GM18517 (cell line): ENCODE data around the gene CAV3.

ENCODE experiments used
- ATAC-seq: cut with Tn5 transposase; IDR thresholded peaks from one replicate; pipeline ENCODE4 v1.9.1; 2021; ENCODE audit warnings: mild to moderate bottlenecking, moderate library complexity; ENCODE audit not compliant: unreplicated experiment

CAV3 gene

DNA sequence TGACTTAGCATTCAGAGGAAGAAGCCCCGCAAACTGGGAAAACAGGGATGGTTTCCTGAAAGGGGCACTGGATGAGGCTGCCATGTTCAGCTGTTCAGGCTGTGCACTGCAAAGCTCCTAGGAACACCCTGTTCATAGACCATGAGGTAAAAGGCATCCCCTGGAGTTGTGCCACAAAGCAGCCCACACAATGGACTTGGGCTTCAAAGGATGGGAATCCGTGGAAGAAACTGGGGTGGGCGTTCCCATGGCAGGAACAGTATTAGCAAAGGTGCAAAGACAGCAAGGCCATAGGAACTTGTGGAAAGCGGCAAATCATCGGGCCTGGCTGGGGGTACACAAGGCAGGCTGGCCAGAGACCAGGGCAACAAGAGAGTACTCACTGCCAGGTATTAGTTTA lies 26.9 kb downstream of the CAV3 start:
- no peak for ATAC-seq

DNA sequence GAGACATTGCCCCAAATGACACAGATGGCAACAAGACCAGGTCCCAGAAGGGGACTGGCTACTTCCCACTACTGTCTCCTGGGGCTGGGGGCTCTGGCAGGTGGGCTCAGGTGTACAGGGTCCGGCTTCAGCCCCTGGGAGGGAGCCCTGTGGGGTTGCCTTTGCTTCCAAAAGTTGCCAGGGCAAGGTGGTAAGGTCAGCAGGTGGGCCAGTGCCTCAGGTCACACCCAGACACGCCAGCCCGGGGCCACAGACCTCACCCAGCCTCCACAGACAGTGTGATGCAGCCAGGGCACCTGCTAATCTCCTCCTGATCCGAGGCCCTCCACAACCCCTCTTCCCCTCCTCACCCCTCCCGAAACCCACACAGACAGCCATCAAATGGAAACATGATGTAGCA lies 28.3 kb downstream of the CAV3 start:
- no peak for ATAC-seq

DNA sequence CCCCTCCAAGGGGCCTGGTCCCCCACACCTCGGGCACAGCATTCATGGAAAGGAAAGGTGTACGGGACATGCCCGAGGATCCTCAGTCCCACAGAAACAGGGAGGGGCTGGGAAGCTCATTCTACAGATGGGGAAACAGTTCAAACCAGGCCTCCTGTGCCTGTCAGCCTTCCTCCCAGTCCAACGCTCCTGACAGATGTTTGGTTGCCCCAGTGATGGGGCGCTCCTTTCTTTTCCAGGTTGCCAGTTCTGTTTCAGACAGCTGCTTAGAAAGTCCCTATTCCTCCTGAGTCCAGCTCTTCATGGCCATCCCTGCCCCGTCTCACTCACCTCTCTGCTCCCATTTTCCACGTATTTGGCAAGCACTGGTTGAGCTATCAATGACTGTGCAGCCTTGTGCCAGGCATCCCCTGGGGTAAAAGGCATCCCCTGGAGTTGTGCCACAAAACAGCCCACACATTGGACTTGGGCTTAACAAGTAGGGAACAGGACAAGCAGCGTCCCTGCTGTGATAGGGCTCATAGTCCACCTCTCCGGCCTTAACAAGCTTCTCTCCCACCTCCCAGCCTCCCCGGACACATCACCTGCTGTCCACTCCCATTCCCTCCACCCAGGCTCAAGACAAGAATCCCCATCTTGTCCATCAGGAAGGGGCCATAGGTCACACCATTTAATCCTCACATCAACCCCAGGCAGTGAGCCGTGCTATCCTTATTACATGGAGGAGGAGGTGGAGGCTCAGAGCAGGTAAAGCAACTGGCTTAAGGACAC lies 29.2 kb downstream of the CAV3 start:
- no peak for ATAC-seq

DNA sequence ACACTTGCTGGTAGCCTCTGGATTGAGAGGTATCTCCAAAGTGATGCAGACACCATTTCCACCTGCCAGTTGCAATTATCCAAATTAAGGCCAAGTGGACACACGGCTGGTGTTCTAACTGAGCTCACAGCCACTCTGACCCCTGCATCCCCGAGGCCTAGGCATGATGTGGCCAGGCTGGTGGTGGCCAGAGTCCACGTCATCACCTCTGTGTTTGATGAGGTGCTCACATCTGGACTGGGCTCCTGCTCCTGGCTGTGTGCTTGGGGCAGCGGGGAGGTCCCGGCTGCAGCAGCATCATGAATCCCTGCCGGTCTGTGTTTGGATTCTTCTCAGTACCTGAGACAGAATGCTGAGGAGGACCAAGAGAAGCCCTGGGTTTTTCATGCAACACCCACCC lies 30.9 kb downstream of the CAV3 start:
- ATAC-seq, result no peak

DNA sequence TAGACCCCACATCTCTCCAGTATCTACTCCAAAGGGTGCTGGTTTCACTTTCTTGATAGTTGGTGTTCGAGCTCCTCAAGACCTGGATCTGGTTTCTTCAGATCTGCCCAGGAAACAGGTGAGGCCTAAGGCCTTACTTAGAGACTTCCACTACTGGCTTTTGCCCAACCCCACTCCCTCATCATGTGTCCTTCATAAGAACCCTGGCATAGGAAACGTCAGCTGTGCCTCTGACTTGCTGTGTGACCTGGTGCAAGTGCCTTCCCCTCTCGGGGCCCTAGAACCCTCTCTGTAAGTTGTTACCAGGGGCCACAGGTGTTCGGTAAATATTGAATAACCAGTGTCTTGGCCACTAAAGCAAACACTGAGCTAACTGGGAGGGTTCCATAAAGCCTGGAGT lies 31.9 kb downstream of the CAV3 start:
- ATAC-seq, result no peak

DNA sequence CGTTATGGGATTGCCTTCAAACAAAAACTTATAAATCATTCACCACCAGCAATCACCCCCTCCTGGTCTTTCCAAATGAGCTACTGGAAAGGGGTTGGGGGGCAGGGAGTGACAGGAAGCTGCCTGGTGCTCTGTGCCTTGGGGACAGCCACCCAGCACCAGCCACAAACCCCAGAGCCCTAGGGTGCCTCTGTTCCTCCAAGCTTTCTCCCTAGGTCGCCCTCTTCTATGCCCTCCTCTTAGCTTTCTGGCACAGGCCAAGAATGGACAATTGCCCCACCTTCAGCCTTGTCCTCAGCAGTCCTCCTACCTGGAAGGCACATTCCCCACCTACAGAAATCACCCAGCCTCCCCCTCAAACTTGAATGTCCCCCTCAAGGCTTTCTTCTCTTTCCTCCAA lies 32.5 kb downstream of the CAV3 start:
- ATAC-seq, result no peak

GRCh38 chr3:8767256-8767666 lies 33.7 kb downstream of the CAV3 start:
- ATAC-seq, result no peak

- ATAC-seq, result peak; percentile 73
These were observed 34.2 kb downstream of the CAV3 start for GRCh38 chr3:8767667-8768363.

DNA sequence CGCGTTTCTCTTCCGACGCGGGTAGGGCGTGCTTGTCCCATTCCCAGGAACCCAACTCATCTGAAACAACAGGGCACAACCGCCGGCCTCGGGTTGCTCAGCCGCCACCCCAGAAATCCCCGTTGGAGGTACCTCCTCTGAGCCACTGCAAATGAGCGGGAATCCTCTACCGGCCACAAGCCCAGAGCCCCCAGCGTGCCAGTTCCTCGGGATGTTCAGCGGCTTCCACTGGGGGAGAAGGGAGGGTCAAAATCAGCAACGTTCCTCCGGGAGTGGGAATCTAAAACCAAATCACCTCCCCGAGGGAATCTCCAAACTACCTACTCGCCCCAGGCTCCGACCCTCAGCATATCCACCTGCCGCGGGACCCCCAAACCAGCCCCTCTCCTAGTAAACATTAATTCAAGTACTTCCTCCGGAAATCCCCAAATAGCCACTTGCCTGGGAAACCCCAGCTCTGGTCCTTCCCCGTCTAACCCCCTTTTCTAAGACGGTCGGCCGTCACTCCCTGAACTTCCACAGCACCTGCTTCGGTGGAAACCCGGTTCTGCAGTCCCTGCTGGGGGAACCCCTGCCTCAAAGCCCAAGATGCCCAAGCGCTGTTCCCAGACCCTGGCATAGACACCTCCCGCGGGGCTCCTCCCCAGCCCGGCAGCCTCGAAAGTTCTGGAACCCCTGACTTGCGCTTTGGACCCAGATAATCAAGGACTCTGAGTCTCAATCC lies 34.9 kb downstream of the CAV3 start:
- ATAC-seq, result no peak

DNA sequence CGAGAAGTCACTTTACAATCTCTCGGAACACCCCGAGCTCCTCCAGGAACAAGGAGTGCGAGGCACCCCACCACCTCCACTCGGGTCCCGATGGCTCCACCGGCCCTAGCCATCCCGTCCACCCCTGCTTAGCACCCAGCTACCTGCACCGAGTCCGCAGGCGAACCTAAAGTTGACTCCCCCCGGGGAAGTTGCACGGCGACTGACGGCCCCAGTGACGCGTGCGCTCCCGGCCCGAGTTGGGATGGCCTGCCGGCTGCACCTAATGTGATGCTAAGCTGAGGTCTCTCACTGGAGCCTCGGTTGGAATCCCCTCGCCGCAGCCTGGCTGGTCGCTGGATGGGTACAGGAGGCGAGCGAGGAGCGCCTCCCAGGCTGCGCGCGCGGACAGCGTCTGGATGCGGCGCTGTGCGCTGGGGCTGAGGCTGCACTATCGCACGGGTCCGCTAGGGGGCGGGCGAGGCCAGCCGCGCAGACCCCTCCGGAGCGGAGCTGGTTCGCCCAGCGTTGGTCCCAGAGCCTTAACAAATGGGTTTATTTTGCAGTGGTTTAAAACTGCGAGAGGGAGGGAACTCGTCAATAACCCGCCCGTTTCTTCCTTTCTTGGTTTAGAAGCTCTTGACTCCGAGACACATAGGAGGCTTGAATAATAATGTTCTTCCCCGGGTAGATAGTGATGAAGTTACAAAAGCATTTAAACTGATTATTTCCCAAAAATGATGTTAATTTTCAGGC lies 35.7 kb downstream of the CAV3 start, which contains the start of gene OXTR:
OXTR (minus strand) TSS at position 526 of the 735 bp plus-strand sequence. CDS start 1,426 bp downstream, outside the sequence.
- peak; percentile 57 for ATAC-seq

GRCh38 chr3:8773941-8774542 lies 40.4 kb downstream of the CAV3 start:
- no peak for ATAC-seq

GRCh38 chr3:8775181-8775580 lies 41.6 kb downstream of the CAV3 start:
- no peak for ATAC-seq

DNA sequence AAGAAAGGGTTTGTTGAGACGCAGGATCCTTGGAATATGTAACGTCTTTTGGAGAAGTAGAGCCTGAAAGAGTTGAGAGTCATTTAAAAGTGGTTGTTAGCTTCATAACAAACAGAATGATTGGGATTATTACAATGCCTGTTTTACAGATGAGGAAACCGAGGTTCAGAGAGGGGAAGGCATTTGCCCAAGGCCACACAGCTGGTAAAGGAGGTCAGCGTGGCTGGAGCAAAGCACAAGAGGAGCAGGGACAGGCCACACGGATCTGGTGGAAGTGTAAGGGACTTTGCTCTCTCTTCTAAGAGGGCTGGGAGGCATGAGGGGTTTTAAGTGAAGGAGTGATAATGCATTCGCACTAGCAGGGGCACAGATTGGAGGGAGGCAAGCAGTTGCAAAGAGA lies 42.0 kb downstream of the CAV3 start:
- ATAC-seq, result no peak

GRCh38 chr3:8776406-8776805 lies 42.8 kb downstream of the CAV3 start:
- no peak for ATAC-seq

DNA sequence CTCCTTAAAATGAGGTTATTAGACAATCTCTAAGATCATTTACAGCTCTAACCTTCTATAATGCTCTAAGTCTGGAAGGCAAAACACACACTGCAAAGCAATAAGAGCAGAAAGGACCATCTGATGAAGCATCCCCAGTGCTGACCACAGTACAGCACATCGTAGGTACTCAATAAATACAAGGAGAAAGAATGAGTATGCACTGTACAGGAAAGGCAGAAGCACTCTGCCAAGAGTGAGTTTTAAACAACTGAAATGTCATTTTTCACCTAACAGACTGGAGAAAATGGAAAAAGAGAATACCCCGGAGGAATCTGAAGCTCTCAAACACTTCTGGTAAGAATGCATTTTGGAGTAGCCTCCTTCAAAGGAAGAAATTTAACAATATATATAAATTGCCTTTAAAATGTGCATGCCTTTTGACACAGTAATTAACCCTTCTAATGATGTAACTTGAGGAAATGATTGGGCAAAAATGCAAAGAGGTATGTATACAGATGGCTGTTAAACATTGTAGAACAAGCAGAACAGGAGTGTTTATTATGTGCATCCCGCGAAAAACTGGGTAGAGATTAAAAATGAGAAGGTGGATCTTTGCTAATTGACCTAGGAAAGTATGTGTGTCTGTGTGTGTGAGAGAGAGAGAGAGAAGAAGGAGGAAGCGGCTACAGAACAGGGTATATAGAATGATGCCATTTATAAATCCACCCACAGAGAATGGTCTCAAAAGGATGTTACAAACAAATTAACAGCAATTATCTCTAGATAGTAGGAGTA lies 43.8 kb downstream of the CAV3 start:
- no peak for ATAC-seq

GRCh38 chr3:8777978-8778267 lies 44.3 kb downstream of the CAV3 start:
- no peak for ATAC-seq

DNA sequence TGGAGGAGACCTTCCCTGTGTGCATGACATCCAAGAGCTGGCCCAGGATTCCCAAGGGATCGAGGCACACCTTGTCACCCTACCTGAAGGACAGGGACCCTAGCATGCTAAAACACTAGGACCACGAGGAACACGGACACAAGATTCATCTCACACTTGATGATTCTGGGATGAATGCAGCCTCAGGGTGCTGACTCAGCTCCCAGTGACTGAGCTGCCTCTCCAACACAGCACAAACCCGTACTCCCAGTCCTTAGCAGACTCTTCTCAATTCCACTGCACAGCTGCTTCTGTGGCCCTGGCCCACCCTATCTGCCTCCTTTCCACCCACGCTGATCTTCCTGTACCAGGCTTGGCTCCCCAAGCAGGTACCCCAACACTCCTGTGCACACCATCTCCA lies 44.9 kb downstream of the CAV3 start:
- ATAC-seq, result no peak

DNA sequence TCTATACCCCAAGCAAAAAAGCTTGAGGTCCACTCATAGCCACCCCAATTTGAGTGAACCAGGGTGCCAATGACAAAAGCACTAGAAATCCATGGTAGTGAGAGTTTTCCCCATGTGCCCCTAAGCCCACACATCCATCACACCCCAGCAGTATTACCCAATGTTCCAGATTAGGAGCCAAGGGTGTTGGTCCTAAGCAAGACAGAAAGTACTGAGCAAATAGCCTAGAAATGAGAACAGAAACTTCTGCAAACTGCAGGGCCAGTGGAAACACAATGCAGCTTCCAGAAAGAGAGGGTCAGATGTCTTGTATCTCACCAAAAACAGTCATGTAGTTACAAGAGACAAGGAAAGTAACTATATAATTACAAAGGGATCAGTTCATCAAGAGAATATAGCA lies 46.7 kb downstream of the CAV3 start:
- ATAC-seq, result no peak

DNA sequence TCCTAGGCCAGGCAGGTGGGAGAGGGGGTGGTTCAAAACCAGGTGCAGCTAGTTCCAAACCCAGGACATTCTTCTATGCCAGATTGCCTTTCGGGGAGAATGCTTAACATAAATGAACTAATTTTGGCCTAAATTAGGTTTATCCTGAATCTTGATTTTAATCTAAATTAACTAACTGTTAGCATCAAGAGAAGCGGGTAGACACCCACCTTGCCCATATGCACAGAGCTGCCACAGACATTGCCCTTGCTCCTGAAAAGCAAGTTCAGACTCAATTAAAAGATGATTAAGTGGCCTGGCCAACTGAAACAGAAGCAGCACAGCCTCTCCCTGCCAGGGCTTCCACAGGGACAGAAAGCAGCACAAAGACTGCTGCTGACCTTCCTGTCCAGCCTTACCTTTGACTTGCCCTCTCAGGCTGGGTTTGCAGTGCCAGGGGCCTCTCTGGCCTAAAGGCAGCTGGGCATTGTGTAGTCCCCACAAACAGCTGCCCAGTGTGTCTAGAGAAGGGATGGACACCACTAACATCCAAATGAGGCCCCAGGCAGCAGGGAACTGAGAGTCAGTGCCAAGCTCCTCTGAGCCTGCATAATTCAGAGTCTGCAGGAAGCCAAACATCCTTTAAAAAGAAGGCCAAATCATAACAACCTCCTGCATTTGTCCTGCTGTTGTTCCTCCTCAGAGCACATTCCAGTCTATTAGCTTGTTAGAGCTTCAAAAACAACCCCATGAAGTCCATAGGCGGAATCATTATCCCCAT lies 51.3 kb downstream of the CAV3 start:
- ATAC-seq, result no peak
